HepG2 (cell line): ENCODE measurements around the gene ATP4B. TPM values are rescaled to one million over a fixed set of nuclear protein-coding genes. Genes with fewer than 3 reads are reported as not detected.

ENCODE experiments used
- ATAC-seq: fragments of 200-7000 bp; cut with Tn5 transposase; 3 replicates; pipeline ENCODE4 v1.9.1; 2020; ENCODE audit warnings: mild to moderate bottlenecking, moderate library complexity
- BruUV-seq: library from RNA; stranded (reverse); fragments of 400-500 nt; replicated peaks from 2 replicates; lab custom pipeline; 2021; lab: Mats Ljungman, UMichigan
- CTCF ChIA-PET: fragments of 300-600 bp; formaldehyde crosslinking; extraction: SDS; loops from one replicate; lab custom pipeline; 2021; ENCODE audit warnings: low total read pairs, inconsistent platforms, low intra/inter-chr PET ratio; lab: Yijun Ruan, JAX
- POLR2A ChIA-PET: fragments of 350-600 bp; sonication (Branson Sonifier 250); formaldehyde crosslinking; loops from one replicate; lab custom pipeline; 2020; ENCODE audit warnings: antibody characterized with exemption, inconsistent platforms; lab: Yijun Ruan, JAX
- DNase-seq: peaks from one replicate; pipeline ENCODE4 v3.0.0-alpha.2; 2015; ENCODE audit warnings: low spot score
- FAIRE-seq: peaks from 3 replicates; lab custom pipeline; 2011; peaks lifted over from hg19 to GRCh38; lab: Jason Lieb, UNC
- H2AFZ ChIP-seq: one replicate; pipeline ENCODE4 v1.6.1; 2011; ENCODE audit warnings: low read length, inconsistent platforms
- H3K27ac ChIP-seq: fragments of 300-600 bp; 3 replicates; pipeline ENCODE4 v1.8.0; 2011; ENCODE audit warnings: mixed run types, mild to moderate bottlenecking, mixed read lengths, low read length, inconsistent platforms; ENCODE audit not compliant: insufficient read depth; ENCODE audit errors: extremely low read length
- H3K27me3 ChIP-seq, 2 experiments: fragments of 200-600 bp in 1 of 2; 2 replicates in 1 of 2; 3 replicates in 1 of 2; pipeline versions ENCODE4 v1.6.0 to v1.8.0; 2011; ENCODE audit warnings: low read length in 2 of 2, mild to moderate bottlenecking in 2 of 2, moderate library complexity in 2 of 2, inconsistent platforms in 1 of 2; ENCODE audit not compliant: insufficient read depth in 2 of 2, control insufficient read depth in 1 of 2
- H3K36me3 ChIP-seq, 2 experiments: fragments of 200-600 bp in 1 of 2; replicated peaks in 1 of 2; 2 replicates in 1 of 2; 3 replicates in 1 of 2; pipeline versions ENCODE4 v1.5.1 to v1.8.0; 2011; ENCODE audit warnings: low read length in 2 of 2, inconsistent platforms in 1 of 2; ENCODE audit not compliant: insufficient read depth in 2 of 2, control insufficient read depth in 1 of 2
- H3K4me1 ChIP-seq: 2 replicates; pipeline ENCODE4 v1.5.1; 2012; ENCODE audit warnings: low read length, inconsistent platforms; ENCODE audit not compliant: insufficient read depth
- H3K4me2 ChIP-seq: 2 replicates; pipeline ENCODE4 v1.6.0; 2011; ENCODE audit warnings: low read depth, low read length, inconsistent platforms
- H3K4me3 ChIP-seq, 3 experiments: fragments of 200-600 bp in 1 of 3; sonication (generic), shearing (Covaris generic) in 1 of 3; replicated peaks in 1 of 3; 2 replicates each; pipeline ENCODE4 v1.5.1; 2011 to 2016; ENCODE audit warnings: low read length in 3 of 3, inconsistent platforms in 2 of 3, low read depth in 2 of 3, mild to moderate bottlenecking in 2 of 3, control low read depth in 1 of 3, mixed read lengths in 1 of 3; ENCODE audit not compliant: insufficient read depth in 1 of 3
- H3K79me2 ChIP-seq: one replicate; pipeline ENCODE4 v1.6.1; 2011; ENCODE audit warnings: low read length, inconsistent platforms; ENCODE audit not compliant: insufficient read depth
- H3K9ac ChIP-seq: 2 replicates; pipeline ENCODE4 v1.6.0; 2011; ENCODE audit warnings: mild to moderate bottlenecking, low read depth, low read length, inconsistent platforms; ENCODE audit not compliant: insufficient read depth
- H3K9me3 ChIP-seq: 2 replicates; pipeline ENCODE4 v1.5.1; 2012; ENCODE audit warnings: mild to moderate bottlenecking, low read length
- H4K20me1 ChIP-seq: 2 replicates; pipeline ENCODE4 v1.6.0; 2011; ENCODE audit warnings: inconsistent platforms, mild to moderate bottlenecking, low read length, moderate library complexity; ENCODE audit not compliant: insufficient read depth
- ATF7-NPFF ChIP-seq: sonication (generic); formaldehyde crosslinking; IDR thresholded peaks from 2 replicates; pipeline ENCODE4 v1.8.1; 2023; ENCODE audit warnings: mild to moderate bottlenecking, low read depth, missing genetic modification reagents, moderate library complexity
- CC2D1A ChIP-seq: sonication (generic); formaldehyde crosslinking; IDR thresholded peaks from 2 replicates; pipeline ENCODE4 v1.8.1; 2023; ENCODE audit warnings: mild to moderate bottlenecking, missing genetic modification reagents
- EHMT2 ChIP-seq: fragments of 200-600 bp; sonication (generic); IDR thresholded peaks from 2 replicates; pipeline ENCODE4 v1.7.0; 2017; ENCODE audit warnings: antibody characterized with exemption, low read depth, low read length, borderline replicate concordance
- HES4 ChIP-seq: sonication (generic); formaldehyde crosslinking; IDR thresholded peaks from 2 replicates; pipeline ENCODE4 v1.9.0; 2021; ENCODE audit warnings: mild to moderate bottlenecking, missing genetic modification reagents, borderline replicate concordance
- HNF1B ChIP-seq: sonication (generic); formaldehyde crosslinking; IDR thresholded peaks from 2 replicates; pipeline ENCODE4 v1.5.1; 2020; ENCODE audit warnings: mild to moderate bottlenecking, moderate library complexity, missing genetic modification reagents
- IRF1 ChIP-seq: sonication (generic); formaldehyde crosslinking; IDR thresholded peaks from 2 replicates; pipeline ENCODE4 v1.4.0; 2020; ENCODE audit warnings: low read depth, mild to moderate bottlenecking, missing genetic modification reagents
- KDM6A ChIP-seq: IDR thresholded peaks from 2 replicates; pipeline ENCODE4 v1.6.1; 2016; ENCODE audit warnings: low read depth
- NFE2 ChIP-seq: sonication (generic); formaldehyde crosslinking; IDR thresholded peaks from 2 replicates; pipeline ENCODE4 v1.4.0; 2020; ENCODE audit warnings: missing genetic modification reagents
- NFKB2 ChIP-seq: sonication (generic); formaldehyde crosslinking; IDR thresholded peaks from 2 replicates; pipeline ENCODE4 v1.4.0; 2020; ENCODE audit warnings: missing genetic modification reagents, borderline replicate concordance
- RBM22 ChIP-seq: fragments of 200-400 bp; formaldehyde crosslinking; optimal IDR thresholded peaks from 2 replicates; pipeline ENCODE3; 2017; ENCODE audit warnings: mild to moderate bottlenecking, low read length, moderate library complexity
- SETDB1 ChIP-seq: sonication (generic); formaldehyde crosslinking; IDR thresholded peaks from 2 replicates; pipeline ENCODE4 v1.5.1; 2020; ENCODE audit warnings: missing genetic modification reagents, mild to moderate bottlenecking, borderline replicate concordance
- SMAD9 ChIP-seq: sonication (generic); formaldehyde crosslinking; IDR thresholded peaks from 2 replicates; pipeline ENCODE4 v1.5.1; 2020; ENCODE audit warnings: mild to moderate bottlenecking, missing genetic modification reagents
- ZKSCAN8 ChIP-seq: IDR thresholded peaks from 2 replicates; pipeline ENCODE4 v1.6.1; 2016; ENCODE audit warnings: borderline replicate concordance, missing genetic modification reagents, missing compliant biosample characterization
- ZNF264 ChIP-seq: sonication (generic); formaldehyde crosslinking; IDR thresholded peaks from 2 replicates; pipeline ENCODE4 v1.4.0; 2020; ENCODE audit warnings: missing genetic modification reagents
- ZNF572 ChIP-seq: sonication (generic); formaldehyde crosslinking; IDR thresholded peaks from 2 replicates; pipeline ENCODE4 v1.5.1; 2020; ENCODE audit warnings: mild to moderate bottlenecking, missing genetic modification reagents
- WGBS: methylation state at CpG from one replicate; pipeline ENCODE4 v1.1.6; 2017; ENCODE audit warnings: low lambda C conversion rate; 5-methylcytosine and 5-hydroxymethylcytosine counted together
- in situ Hi-C: cut with HindIII; loops from 2 replicates; pipeline ENCODE4 v1.10.0; 2017; ENCODE audit warnings: low pct_unique_long_range_greater_than_20kb; ENCODE audit not compliant: extremely low pct_ligation_motif_present
- intact Hi-C: fragments of 100-400 bp; cut with micrococcal nuclease; formaldehyde crosslinking; loops from one replicate; pipeline ENCODE4 v1.10.0; 2022; ENCODE audit not compliant: unreplicated experiment
- polyA plus RNA-seq, 8 experiments: library from polyadenylated mRNA; depleted of rRNA in 3 of 8; stranded (reverse) in 7 of 8; unstranded in 1 of 8; fragments of >200 nt; fragmentation: Illumina TruSeq in 4 of 8; extraction: Trizol in 4 of 8; gene quantifications; 2 replicates each; pipeline versions ENCODE4 v1.2.1 to v1.2.3, GENCODE V29; 2011 to 2016; ENCODE audit warnings: low read depth in 4 of 8, missing spikeins in 1 of 8, mixed read lengths in 1 of 8; ENCODE audit not compliant: insufficient read depth in 1 of 8
- total RNA-seq, 5 experiments: library from RNA; depleted of rRNA; stranded (reverse); fragments of >200 nt; fragmentation: Illumina TruSeq; extraction: Trizol; gene quantifications; 2 replicates each; pipeline ENCODE4 v1.2.3, GENCODE V29; 2016; ENCODE audit warnings: low read depth in 1 of 5

Gene ATP4B
- total and polyA plus RNA-seq, 2 of the 13 experiments (the other 11 are each of a cell fraction or from before 2014, with no cell fraction given), result not detected

DNA sequence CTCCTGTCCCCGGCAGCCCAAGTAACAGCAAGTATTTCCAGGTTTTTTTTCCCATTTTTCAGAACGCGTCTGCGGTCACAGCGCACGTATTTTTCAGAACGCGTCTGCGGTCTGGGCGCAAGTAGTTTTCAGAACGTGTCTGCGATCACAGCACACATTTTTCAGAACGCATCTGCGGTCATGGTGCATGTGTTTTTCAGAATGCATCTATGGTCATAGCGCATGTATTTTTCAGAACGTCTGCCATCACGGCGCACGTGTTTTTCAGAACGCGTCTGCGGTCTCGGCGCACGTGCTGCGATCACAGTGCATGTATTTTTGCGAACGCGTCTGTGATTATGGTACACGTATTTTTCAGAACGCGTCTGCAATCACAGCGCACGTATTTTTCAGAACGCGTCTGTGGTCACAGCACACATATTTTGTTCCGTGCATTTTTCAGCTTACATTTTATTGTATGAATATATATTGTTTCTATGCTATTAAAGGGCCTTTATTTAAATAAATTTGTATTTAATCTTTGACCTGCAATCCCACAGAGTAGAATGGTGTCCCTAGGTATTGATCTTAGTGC lies 19.7 kb downstream of the ATP4B start:
- ChIA-PET CTCF (no interaction called here), POLR2A (no interaction called here)
- no peak for DNase-seq
- Histone ChIP-seq H4K20me1 (0 out of 2 replicates have a peak, but pooled peaks cover 3% of the 10 kb centered on the region), H3K27me3 (no peaks in the 10 kb centered on the region), H3K79me2 (no peaks in the 10 kb centered on the region), H3K27ac (no peak overlapping the region), H3K4me2 (no peak overlapping the region), H3K36me3 (peaks cover 31 to 76% of the 10 kb centered on the region in 2 experiments), H3K9me3 (no peaks in the 10 kb centered on the region), H3K4me3 (no peak overlapping the region), H2AFZ (no peak overlapping the region), H3K4me1 (no peaks in the 10 kb centered on the region), H3K9ac (no peak overlapping the region)
- BruUV-seq, result no TSS peak
- TF ChIP-seq SETDB1 (CRISPR knock-in tag) (no peak), EHMT2 (no peak), ATF7-NPFF (CRISPR knock-in tag) (no peak)
- WGBS, result 98% methylated on average over 37 of the region's 37 CpGs
- no peak for FAIRE-seq
- in situ Hi-C loops, result no loop called here
- intact Hi-C loops, result no loop called here
- ATAC-seq, result no peak

GRCh38 chr13:113637262-113638160 lies 20.5 kb downstream of the ATP4B start:
- ATAC-seq, result no peak
- in situ Hi-C loops (no loop called here), intact Hi-C loops (no loop called here)
- Histone ChIP-seq H2AFZ (no peak overlapping the region), H3K9ac (no peak overlapping the region), H4K20me1 (0 out of 2 replicates have a peak, but pooled peaks cover 3% of the 10 kb centered on the region), H3K27ac (no peak overlapping the region), H3K9me3 (no peaks in the 10 kb centered on the region), H3K4me3 (no peak overlapping the region), H3K27me3 (no peaks in the 10 kb centered on the region), H3K36me3 (peaks cover 34 to 83% of the 10 kb centered on the region in 2 experiments), H3K79me2 (no peaks in the 10 kb centered on the region), H3K4me1 (no peaks in the 10 kb centered on the region), H3K4me2 (no peak overlapping the region)
- WGBS, result over 99% methylated on average over 30 of the region's 30 CpGs
- no peak for DNase-seq
- ChIA-PET CTCF (no interaction called here), POLR2A (no interaction called here)
- no TSS peak for BruUV-seq
- FAIRE-seq, result no peak
- no peak for TF ChIP-seq ZKSCAN8 (CRISPR knock-in tag)
- TF ChIP-seq ZNF572 (CRISPR knock-in tag), result no peak
- no peak for TF ChIP-seq KDM6A (CRISPR knock-in tag)
- TF ChIP-seq NFKB2 (CRISPR knock-in tag), result no peak
- TF ChIP-seq SMAD9 (CRISPR knock-in tag), result no peak
- no peak for TF ChIP-seq CC2D1A (CRISPR knock-in tag)
- no peak for TF ChIP-seq ZNF264 (CRISPR knock-in tag)
- TF ChIP-seq RBM22, result no peak
- no peak for TF ChIP-seq HNF1B (CRISPR knock-in tag)
- TF ChIP-seq IRF1 (CRISPR knock-in tag), result no peak
- no peak for TF ChIP-seq NFE2
- no peak for TF ChIP-seq HES4 (CRISPR knock-in tag)
- TF ChIP-seq EHMT2, result no peak
